OCI-LY7 (cell line): Measurements from ENCODE around the gene ITGAV. TPM values are rescaled to one million over a fixed set of nuclear protein-coding genes. Genes with fewer than 3 reads are reported as not detected.

ENCODE experiments used
- BruUV-seq: library from RNA; stranded (reverse); fragments of 400-500 nt; replicated peaks from 2 replicates; lab custom pipeline; 2021; lab: Mats Ljungman, UMichigan
- CTCF ChIA-PET: fragments of 300-600 bp; sonication (Branson Sonifier 250); formaldehyde crosslinking; loops from one replicate; lab custom pipeline; 2022; ENCODE audit warnings: antibody characterized with exemption; ENCODE audit not compliant: unreplicated experiment; lab: Charles Lee
- POLR2A ChIA-PET: fragments of 300-600 bp; sonication (Branson Sonifier 250); formaldehyde crosslinking; loops from one replicate; lab custom pipeline; 2022; ENCODE audit warnings: antibody characterized with exemption; lab: Charles Lee
- DNase-seq: peaks from one replicate; pipeline ENCODE4 v3.0.0-alpha.2; 2015; ENCODE audit warnings: low spot score
- H2AFZ ChIP-seq: fragments of 200-600 bp; sonication (generic), shearing (Covaris generic); 2 replicates; pipeline ENCODE4 v1.6.1; 2014; ENCODE audit warnings: mild to moderate bottlenecking, antibody characterized with exemption, low read length, moderate library complexity
- H3K27ac ChIP-seq: fragments of 200-600 bp; sonication (generic); 2 replicates; pipeline ENCODE4 v1.5.1; 2014; ENCODE audit warnings: mixed run types, low read depth, mild to moderate bottlenecking, moderate library complexity, low read length, inconsistent platforms; ENCODE audit not compliant: poor library complexity, severe bottlenecking
- H3K36me3 ChIP-seq: fragments of 200-600 bp; sonication (generic); 2 replicates; pipeline ENCODE4 v1.6.1; 2014; ENCODE audit warnings: mild to moderate bottlenecking, antibody characterized with exemption, low read length, moderate library complexity, mixed read lengths; ENCODE audit not compliant: insufficient read depth
- H3K4me1 ChIP-seq: fragments of 200-600 bp; sonication (generic); 2 replicates; pipeline ENCODE4 v1.5.1; 2014; ENCODE audit warnings: mild to moderate bottlenecking, low read length; ENCODE audit not compliant: insufficient read depth, poor library complexity, severe bottlenecking
- H3K4me2 ChIP-seq: fragments of 200-600 bp; sonication (generic); 2 replicates; pipeline ENCODE4 v1.6.1; 2014; ENCODE audit warnings: mild to moderate bottlenecking, low read length
- H3K4me3 ChIP-seq: fragments of 200-600 bp; sonication (generic); 2 replicates; pipeline ENCODE4 v1.5.1; 2014; ENCODE audit warnings: mild to moderate bottlenecking, low read depth, low read length; ENCODE audit not compliant: poor library complexity, severe bottlenecking
- H3K79me2 ChIP-seq: fragments of 200-600 bp; sonication (generic); 2 replicates; pipeline ENCODE4 v1.6.1; 2016; ENCODE audit warnings: low read depth, mild to moderate bottlenecking, low read length, moderate library complexity, mixed read lengths; ENCODE audit not compliant: insufficient read depth
- H3K9me2 ChIP-seq: fragments of 200-600 bp; sonication (generic); 2 replicates; pipeline ENCODE4 v1.6.1; 2016; ENCODE audit warnings: mild to moderate bottlenecking, low read length, mixed read lengths; ENCODE audit not compliant: insufficient read depth
- H3K9me3 ChIP-seq: fragments of 200-600 bp; sonication (generic); 2 replicates; pipeline ENCODE4 v1.6.1; 2014; ENCODE audit warnings: mild to moderate bottlenecking, mixed run types, low read length, mixed read lengths
- H4K20me1 ChIP-seq: fragments of 200-600 bp; sonication (generic); 2 replicates; pipeline ENCODE4 v1.6.1; 2014; ENCODE audit warnings: mild to moderate bottlenecking, antibody characterized with exemption, low read length, moderate library complexity, mixed read lengths; ENCODE audit not compliant: insufficient read depth
- EZH2phosphoT487 ChIP-seq: fragments of 200-600 bp; sonication (generic); IDR thresholded peaks from 2 replicates; pipeline ENCODE4 v1.6.1; 2018; ENCODE audit warnings: low read depth, borderline replicate concordance, mild to moderate bottlenecking, mixed run types, antibody characterized with exemption, low read length, moderate library complexity, mixed read lengths
- intact Hi-C: fragments of 100-400 bp; cut with micrococcal nuclease; formaldehyde crosslinking; loops from one replicate; pipeline ENCODE4 v1.10.0; 2022; ENCODE audit not compliant: unreplicated experiment
- total RNA-seq, 2 experiments: library from RNA; depleted of rRNA in 1 of 2; stranded (reverse); fragments of >200 nt in 1 of 2; shearing (Covaris generic) in 1 of 2; gene quantifications; 2 replicates each; pipeline ENCODE4 v1.2.3, GENCODE V29; 2014 to 2022
- TF ChIP-seq, protein P1 (sequence below): fragments of 200-600 bp; sonication (generic); conservative IDR thresholded peaks from 2 replicates; pipeline ENCODE4 v1.5.1; 2014; ENCODE audit warnings: mild to moderate bottlenecking, antibody characterized with exemption, low read length, moderate library complexity, mixed read lengths

The ITGAV gene
- total RNA-seq, 2 experiments from 2014 or later: 1.1 to 3.2 TPM

GRCh38 chr2:186624276-186624675 lies 34.4 kb downstream of the ITGAV start:
- Histone ChIP-seq H3K4me1 (no peaks in the 10 kb centered on the region), H2AFZ (no peak overlapping the region), H3K4me3 (no peak overlapping the region), H3K79me2 (no peaks in the 10 kb centered on the region), H3K4me2 (no peak overlapping the region), H3K9me3 (no peaks in the 10 kb centered on the region), H3K9me2 (no peaks in the 10 kb centered on the region), H3K27ac (no peak overlapping the region), H3K36me3 (no peaks in the 10 kb centered on the region), H4K20me1 (no peaks in the 10 kb centered on the region)
- TF ChIP-seq, protein P1, sequence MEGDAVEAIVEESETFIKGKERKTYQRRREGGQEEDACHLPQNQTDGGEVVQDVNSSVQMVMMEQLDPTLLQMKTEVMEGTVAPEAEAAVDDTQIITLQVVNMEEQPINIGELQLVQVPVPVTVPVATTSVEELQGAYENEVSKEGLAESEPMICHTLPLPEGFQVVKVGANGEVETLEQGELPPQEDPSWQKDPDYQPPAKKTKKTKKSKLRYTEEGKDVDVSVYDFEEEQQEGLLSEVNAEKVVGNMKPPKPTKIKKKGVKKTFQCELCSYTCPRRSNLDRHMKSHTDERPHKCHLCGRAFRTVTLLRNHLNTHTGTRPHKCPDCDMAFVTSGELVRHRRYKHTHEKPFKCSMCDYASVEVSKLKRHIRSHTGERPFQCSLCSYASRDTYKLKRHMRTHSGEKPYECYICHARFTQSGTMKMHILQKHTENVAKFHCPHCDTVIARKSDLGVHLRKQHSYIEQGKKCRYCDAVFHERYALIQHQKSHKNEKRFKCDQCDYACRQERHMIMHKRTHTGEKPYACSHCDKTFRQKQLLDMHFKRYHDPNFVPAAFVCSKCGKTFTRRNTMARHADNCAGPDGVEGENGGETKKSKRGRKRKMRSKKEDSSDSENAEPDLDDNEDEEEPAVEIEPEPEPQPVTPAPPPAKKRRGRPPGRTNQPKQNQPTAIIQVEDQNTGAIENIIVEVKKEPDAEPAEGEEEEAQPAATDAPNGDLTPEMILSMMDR: no peak
- no peak for TF ChIP-seq EZH2phosphoT487
- ChIA-PET CTCF (no interaction called here), POLR2A (no interaction called here)
- DNase-seq: no peak
- intact Hi-C loops: no loop called here
- BruUV-seq: no TSS peak

DNA sequence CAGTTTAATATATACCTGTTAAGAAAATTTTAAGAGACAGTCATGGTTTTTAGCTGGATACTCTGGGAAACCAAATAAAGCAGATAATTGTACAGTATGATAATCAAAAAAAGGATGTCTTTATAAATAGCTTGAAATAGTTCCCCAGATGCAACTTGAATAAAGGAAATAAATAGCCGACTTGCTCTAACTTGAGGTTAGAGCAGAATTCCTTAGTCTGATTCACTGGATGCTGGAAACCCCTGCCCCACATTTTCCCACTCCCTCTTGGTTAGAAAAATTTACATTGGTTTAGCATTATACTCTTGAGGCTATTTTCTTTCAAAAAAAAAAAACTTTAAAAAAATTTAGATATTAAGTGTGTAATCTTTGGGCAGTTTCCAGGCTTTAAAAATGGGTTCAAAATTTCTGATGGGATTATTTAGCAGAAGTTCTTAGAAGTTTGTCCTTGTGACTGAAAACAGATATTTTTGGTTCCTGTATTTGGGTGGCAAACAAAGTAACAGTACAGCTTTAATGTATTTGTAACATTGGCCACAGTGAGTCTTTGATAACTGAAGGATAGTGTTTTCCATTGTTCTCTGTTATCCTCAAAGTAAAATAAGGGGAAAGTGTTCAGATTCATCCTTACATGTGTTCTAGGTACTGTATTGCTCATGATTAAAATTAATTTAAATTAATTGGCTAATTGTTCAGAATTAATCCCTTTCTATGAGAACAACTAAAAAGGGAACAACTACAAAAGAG lies 39.6 kb downstream of the ITGAV start:
- no peak for DNase-seq
- CTCF ChIA-PET: no interaction called here
- Histone ChIP-seq H2AFZ (no peak overlapping the region), H3K4me2 (no peak overlapping the region), H3K36me3 (no peaks in the 10 kb centered on the region), H3K4me1 (no peaks in the 10 kb centered on the region), H3K27ac (no peak overlapping the region), H3K9me2 (no peaks in the 10 kb centered on the region), H3K4me3 (no peak overlapping the region), H3K9me3 (no peaks in the 10 kb centered on the region), H4K20me1 (no peaks in the 10 kb centered on the region), H3K79me2 (no peaks in the 10 kb centered on the region)
- intact Hi-C loops: no loop called here
- TF ChIP-seq, protein P1: no peak
- TF ChIP-seq EZH2phosphoT487: no peak
- POLR2A ChIA-PET: interaction anchor here (0.6 to 1.5 kb wide), 2 partner anchors 18 to 317 kb away, joined by 3 read pairs; no protein-coding TSS in a partner anchor
- no TSS peak for BruUV-seq

DNA sequence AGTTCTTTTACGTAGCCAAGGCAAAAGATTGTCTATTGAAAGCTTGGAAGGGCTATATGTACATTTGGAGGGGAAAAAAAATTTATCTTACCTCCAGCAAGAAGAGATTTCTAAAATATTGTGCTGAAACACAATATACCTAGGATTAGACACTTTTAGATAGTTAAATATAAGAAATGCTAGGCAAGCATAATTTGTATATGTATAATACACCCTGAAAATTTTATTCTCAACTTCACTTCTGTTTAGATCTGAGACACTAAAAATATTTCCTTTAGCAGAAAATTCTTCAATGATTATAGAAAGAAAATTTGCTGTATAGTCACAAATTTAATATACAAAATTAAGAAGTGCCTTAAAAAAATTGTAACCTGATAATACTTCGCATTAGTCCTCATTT lies 42.6 kb downstream of the ITGAV start:
- CTCF ChIA-PET: no interaction called here
- no TSS peak for BruUV-seq
- no peaks in the 10 kb centered on the region for H4K20me1 ChIP-seq
- no peaks in the 10 kb centered on the region for H3K9me3 ChIP-seq
- H3K27ac ChIP-seq: no peak overlapping the region
- POLR2A ChIA-PET: no interaction called here
- DNase-seq: no peak
- no peaks in the 10 kb centered on the region for H3K36me3 ChIP-seq
- H3K9me2 ChIP-seq: no peaks in the 10 kb centered on the region
- TF ChIP-seq, protein P1: no peak
- TF ChIP-seq EZH2phosphoT487: no peak
- no peaks in the 10 kb centered on the region for H3K79me2 ChIP-seq
- no peak overlapping the region for H2AFZ ChIP-seq
- H3K4me3 ChIP-seq: no peak overlapping the region
- H3K4me2 ChIP-seq: no peak overlapping the region
- H3K4me1 ChIP-seq: no peaks in the 10 kb centered on the region
- intact Hi-C loops: no loop called here
